HG03039 (cell line): ENCODE results near the gene PIK3C3.
"Not testable (repeated sequence)": the region's sequence is repeated elsewhere in the genome, so short reads cannot be mapped to it uniquely, and the experiment has no call there.

Source experiments
- ATAC-seq: cut with Tn5 transposase; IDR thresholded peaks from one replicate; pipeline ENCODE4 v1.9.1; 2021; ENCODE audit warnings: mild to moderate bottlenecking, moderate library complexity; ENCODE audit not compliant: unreplicated experiment

Gene PIK3C3

GRCh38 chr18:42018831-42019230 lies 63.8 kb downstream of the PIK3C3 start:
- no peak for ATAC-seq

DNA sequence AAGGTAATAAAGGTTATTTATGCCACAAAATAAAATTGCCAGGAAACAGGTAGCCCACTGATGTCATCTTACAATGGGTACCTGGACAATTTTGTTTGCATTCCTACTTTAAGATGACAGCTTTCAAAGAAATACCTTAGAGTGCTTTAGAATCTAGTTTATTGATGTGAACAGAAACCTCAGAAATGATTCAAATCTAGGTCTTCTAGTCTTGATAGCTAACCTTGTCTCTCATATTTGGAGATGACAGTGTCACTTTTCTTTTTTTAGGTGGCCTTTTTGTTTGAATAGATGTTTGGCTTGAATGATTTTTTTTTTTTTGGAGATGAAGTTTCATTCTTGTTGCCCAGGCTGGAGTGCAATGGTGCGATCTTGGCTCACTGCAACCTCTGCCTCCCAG lies 69.1 kb downstream of the PIK3C3 start:
- ATAC-seq, result peak; percentile 31

GRCh38 chr18:42025491-42025890 lies 70.5 kb downstream of the PIK3C3 start:
- ATAC-seq, result peak; percentile 4

DNA sequence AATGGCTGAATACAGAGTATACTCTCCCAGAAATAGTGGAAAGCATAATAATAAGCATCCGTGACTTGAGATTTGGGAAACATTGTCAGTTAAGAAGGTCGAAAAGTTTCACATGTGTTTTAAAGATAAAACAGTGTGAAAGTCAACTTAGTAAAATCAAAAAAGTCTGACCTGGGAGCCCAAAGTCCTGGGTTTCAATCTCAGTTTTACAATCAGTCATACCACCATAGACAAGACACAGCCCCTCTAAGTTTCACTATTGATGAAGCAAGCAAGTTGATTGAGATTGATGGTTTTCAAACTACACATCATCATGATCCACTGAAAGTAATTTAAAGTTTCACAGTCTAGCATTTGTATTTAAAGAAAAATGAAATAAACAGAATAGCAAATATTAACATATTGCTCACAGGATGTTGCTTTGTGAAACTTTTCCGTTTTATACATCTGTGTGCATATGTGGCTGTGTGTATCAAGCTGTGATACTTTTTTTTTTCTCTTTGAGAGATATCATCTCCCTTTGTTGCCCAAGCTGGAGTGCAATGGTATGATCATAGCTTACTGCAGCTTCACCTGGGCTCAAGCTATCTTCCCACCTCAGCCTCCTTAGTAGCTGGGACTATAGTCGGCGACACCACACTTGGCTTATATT lies 71.1 kb downstream of the PIK3C3 start:
- ATAC-seq, result peak; percentile 94

- ATAC-seq, result no peak
Observed at GRCh38 chr18:42028247-42028832, 73.3 kb downstream of the PIK3C3 start.

GRCh38 chr18:42029092-42029491 lies 74.1 kb downstream of the PIK3C3 start:
- no peak for ATAC-seq

- no peak for ATAC-seq
Observed at GRCh38 chr18:42030586-42031182, 75.7 kb downstream of the PIK3C3 start.

GRCh38 chr18:42032447-42032846 lies 77.4 kb downstream of the PIK3C3 start:
- ATAC-seq, result no peak

- no peak for ATAC-seq
Observed at GRCh38 chr18:42033137-42033810, 78.2 kb downstream of the PIK3C3 start.

- no peak for ATAC-seq
Observed at GRCh38 chr18:42038936-42039335, 83.9 kb downstream of the PIK3C3 start.

DNA sequence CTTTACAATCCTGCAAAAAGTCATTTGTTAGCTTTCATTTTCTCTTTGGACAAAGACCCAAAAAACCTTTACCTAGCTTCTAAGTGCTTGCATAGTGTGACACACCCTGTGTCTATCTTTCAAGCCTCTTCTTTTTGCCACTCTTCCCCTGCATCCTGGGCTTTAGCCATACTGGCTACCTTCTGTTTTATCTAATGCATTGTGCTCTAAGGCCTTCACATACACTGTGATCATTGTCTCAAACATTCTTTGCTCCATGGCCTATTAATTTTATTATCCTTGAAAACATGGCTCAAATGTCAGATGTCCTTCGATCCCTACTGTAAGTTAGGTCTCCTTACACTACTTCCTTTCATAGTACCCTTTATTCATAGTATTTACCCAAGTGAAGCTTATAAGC lies 84.4 kb downstream of the PIK3C3 start:
- ATAC-seq, result no peak

GRCh38 chr18:42041793-42042192 lies 86.8 kb downstream of the PIK3C3 start:
- no peak for ATAC-seq

GRCh38 chr18:42045346-42045745 lies 90.3 kb downstream of the PIK3C3 start:
- no peak for ATAC-seq

GRCh38 chr18:42047721-42048120 lies 92.7 kb downstream of the PIK3C3 start:
- no peak for ATAC-seq

DNA sequence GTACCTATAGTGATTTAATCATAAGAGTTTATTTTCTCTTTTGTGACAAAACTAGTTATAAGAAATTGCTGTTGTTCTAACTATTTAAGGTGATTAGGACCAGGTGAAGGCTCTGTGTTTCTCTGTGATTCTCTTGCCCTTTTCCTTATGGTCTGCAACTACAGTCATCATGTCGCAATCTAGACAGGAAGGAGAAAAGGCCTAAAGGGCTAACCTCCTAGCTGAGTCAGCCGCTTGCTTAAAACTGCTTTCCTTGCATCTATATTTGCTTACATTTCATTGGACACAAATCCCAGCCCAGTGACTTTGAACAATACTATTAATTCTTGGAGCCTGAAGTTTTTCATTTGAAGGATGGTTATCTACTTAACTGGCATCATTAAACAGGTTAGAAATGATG lies 93.1 kb downstream of the PIK3C3 start:
- ATAC-seq, result no peak

DNA sequence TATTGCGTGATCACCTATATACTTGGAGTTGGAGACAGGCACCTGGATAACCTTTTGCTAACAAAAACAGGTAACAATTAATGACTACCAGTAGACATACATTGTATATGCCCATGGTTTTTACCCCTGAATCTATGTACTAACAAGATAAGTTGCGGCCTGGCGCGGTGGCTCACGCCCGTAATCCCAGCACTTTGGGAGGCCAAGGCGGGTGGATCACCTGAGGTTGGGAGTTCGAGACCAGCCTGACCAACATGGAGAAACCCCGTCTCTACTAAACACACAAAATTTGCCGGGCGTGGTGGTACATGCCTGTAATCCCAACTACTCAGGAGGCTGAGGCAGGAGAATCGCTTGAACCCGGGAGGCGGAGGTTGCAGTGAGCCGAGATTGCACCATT lies 94.5 kb downstream of the PIK3C3 start:
- not testable (repeated sequence) for ATAC-seq

- no peak for ATAC-seq
Observed at GRCh38 chr18:42051411-42051810, 96.4 kb downstream of the PIK3C3 start.

- ATAC-seq, result no peak
Observed at GRCh38 chr18:42052122-42052708, 97.2 kb downstream of the PIK3C3 start.

DNA sequence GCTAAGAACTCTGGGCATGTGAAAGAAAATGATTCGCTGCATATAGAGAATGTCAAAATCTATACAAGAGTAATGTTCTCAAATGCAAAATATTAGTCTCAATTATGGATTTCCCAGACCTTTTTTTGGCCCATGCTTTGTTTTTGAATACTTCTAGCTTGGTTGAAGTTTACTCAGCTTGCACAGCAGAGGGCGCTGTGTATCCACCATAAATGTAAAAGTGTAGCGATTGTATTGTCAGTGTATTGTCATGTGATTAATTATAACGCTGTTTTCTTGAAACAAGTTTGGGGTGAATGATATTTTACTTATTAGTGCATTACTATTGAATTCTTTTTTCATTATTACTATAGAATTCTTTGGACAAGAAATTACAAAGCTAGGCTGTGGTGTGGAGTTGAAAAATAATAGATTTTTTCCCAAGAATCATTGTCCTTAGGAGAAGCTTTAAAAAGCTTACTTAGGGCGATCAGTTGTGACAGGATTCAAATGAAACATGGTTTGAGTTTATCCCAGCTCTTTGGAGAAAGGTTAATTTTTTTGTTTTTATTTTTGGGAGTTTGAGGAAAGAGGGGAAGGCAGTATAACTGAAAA lies 98.3 kb downstream of the PIK3C3 start:
- peak; percentile 77 for ATAC-seq

- ATAC-seq, result no peak
Observed at GRCh38 chr18:42064109-42064508, 109.1 kb downstream of the PIK3C3 start.

- ATAC-seq, result no peak
Observed at GRCh38 chr18:42067518-42067917, 112.5 kb downstream of the PIK3C3 start.
